Activated T-helper 1 cell treated with anti-CD3 and anti-CD28 coated beads, Interleukin-2, amount 50 U/mL, for 16 hours (primary cell): ENCODE data around the gene FRMD1.

Source experiments
- DNase-seq, 2 donors: peaks; one replicate each; pipeline ENCODE4 v3.0.0-alpha.2; 2020; ENCODE audit warnings: low read depth in 1 of 2, low spot score in 1 of 2

The FRMD1 gene

DNA sequence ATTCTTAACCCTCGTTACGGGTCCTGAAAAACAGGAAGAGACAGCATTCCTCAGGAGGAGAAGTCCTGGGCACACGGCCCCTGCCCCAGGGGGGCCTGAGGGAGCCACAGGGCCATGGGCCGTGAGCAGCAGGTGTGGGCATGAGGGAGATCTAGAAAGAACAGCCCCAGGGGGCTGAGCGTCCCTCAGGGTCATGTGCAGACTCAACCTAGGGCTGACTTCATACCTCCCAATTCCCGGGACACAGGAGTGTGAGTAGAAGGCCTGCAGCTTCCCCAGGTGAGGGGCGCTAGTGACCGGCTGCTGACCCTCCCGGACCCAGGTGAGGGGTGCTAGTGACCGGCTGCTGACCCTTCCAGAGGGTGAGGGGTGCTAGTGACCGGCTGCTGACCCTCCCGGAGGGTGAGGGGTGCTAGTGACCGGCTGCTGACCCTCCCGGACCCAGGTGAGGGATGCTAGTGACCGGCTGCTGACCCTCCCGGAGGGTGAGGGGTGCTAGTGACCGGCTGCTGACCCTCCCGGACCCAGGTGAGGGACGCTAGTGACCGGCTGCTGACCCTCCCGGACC, 35.1 kb downstream of the FRMD1 start:
- no peak for DNase-seq

DNA sequence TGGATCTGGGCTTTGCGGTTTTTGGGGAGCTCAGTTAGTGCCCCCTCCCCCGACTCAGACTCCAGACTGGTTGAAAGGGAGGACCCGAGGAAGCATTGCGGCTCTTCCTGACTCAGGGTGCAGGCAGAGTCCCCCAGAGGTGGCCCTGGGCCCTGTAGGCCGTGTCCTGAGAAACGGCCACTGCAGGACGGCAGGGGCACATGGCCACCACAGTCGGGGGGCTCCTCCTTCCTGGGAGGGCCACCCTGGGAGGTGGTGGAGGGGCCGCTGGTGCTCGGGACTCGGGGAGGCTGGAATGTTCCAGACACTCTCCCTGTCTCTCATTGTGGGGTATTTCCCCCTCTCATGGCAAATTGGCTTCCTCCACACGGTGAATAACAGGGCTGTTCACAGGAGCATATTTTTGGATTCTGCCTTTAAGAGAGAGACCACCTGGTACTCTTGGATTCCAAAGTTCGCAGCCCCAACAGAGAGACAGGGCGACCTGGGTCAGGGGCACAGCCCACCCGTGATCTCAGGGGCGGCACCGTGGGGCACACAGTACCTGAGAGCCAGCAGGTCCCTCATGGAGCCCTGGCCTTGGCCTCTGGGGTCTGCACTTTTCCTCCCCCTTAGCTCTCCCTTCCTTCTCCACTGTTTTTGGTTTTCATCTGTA, 35.7 kb downstream of the FRMD1 start:
- no peak for DNase-seq

DNA sequence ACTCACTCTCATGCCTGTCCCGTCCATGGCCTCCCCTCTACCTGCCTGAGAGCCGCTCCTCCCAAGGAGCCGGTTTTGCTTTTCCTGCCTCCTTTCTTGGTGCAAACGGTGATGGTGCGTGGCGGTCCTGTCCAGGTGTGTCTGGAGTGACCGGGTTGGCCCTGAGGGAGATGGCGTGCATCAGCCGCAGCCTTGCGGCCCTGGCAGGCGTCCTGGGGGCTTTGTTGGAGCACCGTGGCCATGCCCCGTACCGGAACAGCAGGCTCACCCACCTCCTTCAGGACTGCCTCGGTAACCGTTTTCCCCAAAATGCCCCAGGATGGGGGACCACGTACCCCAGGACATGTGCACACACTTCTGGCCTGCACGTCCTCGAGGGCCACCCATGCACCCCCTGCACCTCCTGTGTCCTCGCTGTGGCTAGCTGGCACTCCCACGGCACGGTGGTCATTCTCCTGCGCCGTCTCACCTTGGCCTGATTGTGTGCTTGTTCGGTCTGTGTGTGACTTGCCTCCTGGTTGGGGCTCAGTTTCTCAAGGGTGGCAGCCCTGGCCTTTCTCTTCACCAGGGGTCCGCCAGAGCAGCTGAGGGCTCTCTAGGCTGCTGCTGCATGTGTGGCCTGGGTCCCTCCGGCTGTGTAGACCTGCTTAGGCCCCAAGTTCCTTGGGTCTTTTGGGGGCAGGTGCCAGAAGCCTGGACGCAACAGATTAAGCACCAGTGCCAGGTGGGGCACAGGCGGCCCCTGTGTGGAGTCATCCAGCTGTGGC, 36.4 kb downstream of the FRMD1 start:
- no peak for DNase-seq

GRCh38 chr6:168041928-168042327, 37.1 kb downstream of the FRMD1 start:
- DNase-seq, result no peak

- no peak for DNase-seq
These were observed 38.0 kb downstream of the FRMD1 start for GRCh38 chr6:168040856-168041496.

DNA sequence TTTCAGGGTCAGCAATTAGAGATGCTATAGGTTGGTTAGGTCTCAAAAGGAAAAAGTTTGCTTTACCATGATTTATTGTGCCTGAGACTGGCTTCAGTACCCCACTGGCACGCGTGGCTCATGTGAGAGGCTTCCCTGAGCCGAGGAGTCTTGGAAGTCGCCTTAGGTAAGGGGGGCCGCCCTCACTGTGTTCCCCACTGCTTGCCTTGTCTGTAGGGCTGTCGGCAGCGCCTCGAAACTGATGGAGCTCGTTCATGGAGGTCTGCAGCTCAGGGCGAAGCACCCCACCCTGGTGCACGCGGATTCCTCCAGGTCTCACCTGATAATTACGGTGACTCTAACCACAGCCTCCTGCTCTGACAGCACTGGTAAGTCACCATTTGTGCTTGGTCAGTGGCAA, 39.2 kb downstream of the FRMD1 start:
- no peak for DNase-seq

GRCh38 chr6:168039301-168039700, 39.7 kb downstream of the FRMD1 start:
- no peak for DNase-seq

- no peak for DNase-seq
These were observed 40.4 kb downstream of the FRMD1 start for GRCh38 chr6:168038576-168039140.

GRCh38 chr6:168037856-168038255, 41.2 kb downstream of the FRMD1 start:
- DNase-seq, result no peak

- no peak for DNase-seq
These were observed 41.8 kb downstream of the FRMD1 start for GRCh38 chr6:168037242-168037641.

DNA sequence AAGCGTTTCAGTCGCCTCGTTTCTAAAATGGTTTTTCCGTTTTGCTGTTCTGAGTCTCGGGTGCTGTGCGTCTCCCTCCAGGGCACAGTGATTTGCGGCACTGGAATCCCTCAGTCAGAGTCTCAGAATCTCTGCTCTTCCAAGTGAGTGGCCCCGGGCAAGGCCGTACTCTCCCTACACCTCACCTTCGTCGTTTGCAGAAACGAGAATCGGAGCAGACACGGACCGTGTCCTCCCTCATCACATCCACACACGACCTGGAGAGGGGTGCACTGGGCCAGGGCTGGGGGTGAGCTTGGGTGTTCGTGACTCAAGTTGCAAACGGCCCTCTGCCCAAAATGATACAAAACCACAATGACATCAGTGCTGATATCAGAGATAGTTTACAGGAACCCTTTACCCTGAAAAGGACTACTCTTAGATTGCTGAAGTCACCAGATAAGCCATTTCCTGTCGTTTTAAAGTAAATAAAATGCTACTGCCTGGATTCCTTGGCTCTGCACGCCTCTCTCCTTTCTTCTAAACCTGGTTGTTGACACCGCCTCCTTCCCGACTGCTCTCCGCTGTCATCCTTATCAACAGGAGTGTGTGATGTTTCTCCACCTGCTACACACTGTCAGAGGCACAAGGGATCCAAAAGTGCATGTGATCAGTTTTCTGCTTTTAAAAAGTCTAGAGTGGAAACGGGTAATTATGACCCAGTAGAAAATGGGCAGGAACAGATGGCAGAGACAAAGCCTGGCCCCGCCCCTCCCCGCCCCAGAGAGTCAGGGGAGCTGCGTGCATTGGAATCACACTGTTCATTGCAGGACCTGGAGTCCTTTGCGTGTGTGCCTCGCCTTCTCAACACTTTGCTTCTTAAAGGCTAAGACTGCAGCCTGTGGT, 43.1 kb downstream of the FRMD1 start:
- no peak for DNase-seq

DNA sequence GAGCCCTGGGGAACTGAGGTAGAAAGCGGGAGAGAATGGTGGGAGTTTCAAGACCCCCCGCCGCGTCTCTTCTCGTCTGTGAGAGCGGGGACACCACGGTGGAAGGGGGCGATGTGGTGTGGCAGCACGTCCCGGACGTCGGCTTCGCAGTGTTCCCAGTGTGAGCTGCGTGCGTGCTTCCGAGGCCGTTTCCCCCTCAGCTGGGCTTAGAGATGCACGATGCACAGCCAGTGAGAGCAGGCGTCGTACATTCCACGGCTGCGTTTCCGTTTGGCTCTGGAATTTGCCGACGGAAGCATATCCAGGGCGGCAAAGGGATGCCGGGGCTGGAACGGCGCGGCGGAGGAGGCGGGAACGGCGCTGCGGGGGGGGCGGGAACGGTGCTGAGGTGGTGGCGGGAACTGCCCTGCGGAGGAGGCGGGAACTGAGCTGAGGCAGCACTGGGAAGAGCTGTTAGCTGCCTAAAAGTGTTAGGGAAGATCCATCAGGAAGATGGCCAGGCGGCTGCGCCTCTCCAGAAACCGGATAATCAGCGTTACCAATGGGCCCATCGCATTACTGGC, 43.8 kb downstream of the FRMD1 start:
- DNase-seq, result no peak

GRCh38 chr6:168034537-168034936, 44.5 kb downstream of the FRMD1 start:
- DNase-seq, result no peak

GRCh38 chr6:168033791-168034190, 45.2 kb downstream of the FRMD1 start:
- DNase-seq, result no peak

- DNase-seq, result no peak
These were observed 46.8 kb downstream of the FRMD1 start for GRCh38 chr6:168032005-168032760.

DNA sequence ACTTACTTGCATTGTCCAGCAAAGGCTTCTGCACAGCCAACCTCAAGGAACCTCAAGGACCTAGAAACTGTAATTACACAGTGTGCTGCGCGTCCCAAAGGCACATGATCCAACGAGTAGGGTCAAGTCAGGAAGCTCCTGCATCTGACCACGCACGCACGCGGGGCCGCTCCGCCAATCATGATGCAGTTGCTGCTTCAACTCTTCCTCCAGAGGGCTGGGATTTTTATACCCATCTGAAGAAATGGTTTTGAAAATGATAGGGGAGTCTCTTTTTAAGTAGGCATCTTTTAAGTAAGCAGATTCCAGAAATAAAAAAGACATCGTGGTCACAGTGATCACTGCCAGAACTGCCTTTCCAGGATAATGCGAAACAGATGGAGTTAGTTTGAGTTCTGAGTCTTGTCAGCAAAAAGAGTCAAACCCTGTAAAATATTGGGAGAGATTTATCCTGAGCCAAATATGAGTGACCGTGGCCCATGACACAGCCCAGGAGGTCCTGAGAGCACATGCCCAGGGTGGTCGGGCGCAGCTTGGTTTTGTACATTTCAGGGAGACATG, 47.5 kb downstream of the FRMD1 start:
- no peak for DNase-seq

- no peak for DNase-seq
These were observed 48.1 kb downstream of the FRMD1 start for GRCh38 chr6:168030908-168031307.

GRCh38 chr6:168030218-168030746, 48.7 kb downstream of the FRMD1 start:
- no peak for DNase-seq
